Rectal smooth muscle tissue (tissue), 1 donor: ENCODE measurements around the gene UBE2J2.
"Not testable (repeated sequence)": the region's sequence is repeated elsewhere in the genome, so short reads cannot be mapped to it uniquely, and the experiment has no call there.

Source experiments
- H3K27ac ChIP-seq: one replicate; pipeline ENCODE4 v1.7.0; 2013; ENCODE audit warnings: low read depth, low read length, inconsistent platforms
- H3K27me3 ChIP-seq: one replicate; pipeline ENCODE4 v1.7.0; 2013; ENCODE audit warnings: low read length; ENCODE audit not compliant: control insufficient read depth, insufficient read depth
- H3K36me3 ChIP-seq: one replicate; pipeline ENCODE4 v1.7.0; 2013; ENCODE audit warnings: low read length; ENCODE audit not compliant: control insufficient read depth, insufficient read depth
- H3K4me1 ChIP-seq: one replicate; pipeline ENCODE4 v1.7.0; 2013; ENCODE audit warnings: low read length; ENCODE audit not compliant: control insufficient read depth, insufficient read depth
- H3K4me3 ChIP-seq: one replicate; pipeline ENCODE4 v1.7.0; 2013; ENCODE audit warnings: low read length
- H3K9ac ChIP-seq: one replicate; pipeline ENCODE4 v1.7.0; 2013; ENCODE audit warnings: low read length

The UBE2J2 gene

GRCh38 chr1:1273512-1274298 lies at the start of gene UBE2J2:
UBE2J2 (minus strand) TSS chr1:1273854; CDS start chr1:1267992, 5,862 bp downstream.
- peak within 1 kb of the TSS; percentile 89 for H3K4me3 ChIP-seq
- H3K4me1 ChIP-seq: peaks cover 19% of the 10 kb centered on the region
- H3K27ac ChIP-seq: peak within 1 kb of the TSS; percentile 71

GRCh38 chr1:1322952-1323351 lies 49.3 kb upstream of the UBE2J2 start:
- H3K9ac ChIP-seq: no peak overlapping the region
- no peak overlapping the region for H3K27ac ChIP-seq
- H3K27me3 ChIP-seq: no peaks in the 10 kb centered on the region
- H3K4me1 ChIP-seq: peaks cover 16% of the 10 kb centered on the region
- peak overlapping the region; percentile 10 for H3K4me3 ChIP-seq
- peaks cover 16% of the 10 kb centered on the region for H3K36me3 ChIP-seq

More at GRCh38 chr1:1273512-1274298, at the start of gene UBE2J2:
- Histone ChIP-seq H3K9ac (peak within 1 kb of the TSS; percentile 87), H3K36me3 (no peaks in the 10 kb centered on the region), H3K27me3 (no peaks in the 10 kb centered on the region)

GRCh38 chr1:1322418-1322817 lies 48.8 kb upstream of the UBE2J2 start:
- H3K9ac ChIP-seq: no peak overlapping the region
- peaks cover 19% of the 10 kb centered on the region for H3K4me1 ChIP-seq
- H3K27ac ChIP-seq: no peak overlapping the region
- H3K4me3 ChIP-seq: no peak overlapping the region
- no peaks in the 10 kb centered on the region for H3K27me3 ChIP-seq
- H3K36me3 ChIP-seq: peaks cover 16% of the 10 kb centered on the region

- H3K4me3 ChIP-seq: no peak overlapping the region
- peaks cover 19% of the 10 kb centered on the region for H3K4me1 ChIP-seq
- no peaks in the 10 kb centered on the region for H3K27me3 ChIP-seq
- H3K27ac ChIP-seq: no peak overlapping the region
- no peak overlapping the region for H3K9ac ChIP-seq
- H3K36me3 ChIP-seq: peaks cover 16% of the 10 kb centered on the region
Measured at GRCh38 chr1:1321477-1321876, 47.8 kb upstream of the UBE2J2 start.

- Histone ChIP-seq H3K36me3 (peaks cover 14% of the 10 kb centered on the region), H3K9ac (no peak overlapping the region), H3K27me3 (no peaks in the 10 kb centered on the region), H3K27ac (no peak overlapping the region), H3K4me1 (peaks cover 19% of the 10 kb centered on the region), H3K4me3 (no peak overlapping the region)
Measured at GRCh38 chr1:1320666-1321448, 47.2 kb upstream of the UBE2J2 start.

- Histone ChIP-seq H3K4me1 (peaks cover 13% of the 10 kb centered on the region), H3K27ac (no peak overlapping the region), H3K36me3 (peaks cover 16% of the 10 kb centered on the region)
Measured at GRCh38 chr1:1319646-1319941, 45.9 kb upstream of the UBE2J2 start.

GRCh38 chr1:1318777-1319645 lies 45.4 kb upstream of the UBE2J2 start:
- peak overlapping the region; percentile 7 for H3K27ac ChIP-seq
- no peaks in the 10 kb centered on the region for H3K27me3 ChIP-seq
- H3K9ac ChIP-seq: no peak overlapping the region
- peaks cover 13% of the 10 kb centered on the region for H3K4me1 ChIP-seq
- H3K36me3 ChIP-seq: peaks cover 22% of the 10 kb centered on the region
- H3K4me3 ChIP-seq: no peak overlapping the region

More at GRCh38 chr1:1319646-1319941, 45.9 kb upstream of the UBE2J2 start:
- Histone ChIP-seq H3K9ac (no peak overlapping the region), H3K27me3 (no peaks in the 10 kb centered on the region), H3K4me3 (no peak overlapping the region)

GRCh38 chr1:1318131-1318652 lies 44.5 kb upstream of the UBE2J2 start:
- no peak overlapping the region for H3K4me3 ChIP-seq
- peak overlapping the region; percentile 81 for H3K27ac ChIP-seq
- H3K4me1 ChIP-seq: peaks cover 13% of the 10 kb centered on the region
- H3K27me3 ChIP-seq: no peaks in the 10 kb centered on the region
- peaks cover 22% of the 10 kb centered on the region for H3K36me3 ChIP-seq
- H3K9ac ChIP-seq: no peak overlapping the region

- no peaks in the 10 kb centered on the region for H3K27me3 ChIP-seq
- H3K4me1 ChIP-seq: peaks cover 10% of the 10 kb centered on the region
- H3K4me3 ChIP-seq: no peak overlapping the region
- peaks cover 27% of the 10 kb centered on the region for H3K36me3 ChIP-seq
- H3K27ac ChIP-seq: peak overlapping the region; percentile 81
- H3K9ac ChIP-seq: no peak overlapping the region
Measured at GRCh38 chr1:1317420-1317819, 43.8 kb upstream of the UBE2J2 start.

- H3K36me3 ChIP-seq: peaks cover 31% of the 10 kb centered on the region
- H3K27me3 ChIP-seq, H3K9ac ChIP-seq, H3K27ac ChIP-seq, H3K4me1 ChIP-seq, H3K4me3 ChIP-seq: not testable (repeated sequence)
Measured at GRCh38 chr1:1316199-1316598, 42.5 kb upstream of the UBE2J2 start.

GRCh38 chr1:1315435-1315954 lies 41.8 kb upstream of the UBE2J2 start:
- Histone ChIP-seq H3K4me1 (peaks cover 8% of the 10 kb centered on the region), H3K27ac (no peak overlapping the region), H3K4me3 (no peak overlapping the region), H3K27me3 (no peaks in the 10 kb centered on the region), H3K36me3 (peaks cover 31% of the 10 kb centered on the region), H3K9ac (no peak overlapping the region)
